GM10248 (cell line): ENCODE measurements around the gene STON2.

Experiments used
- CTCF ChIA-PET: fragments of 300-600 bp; sonication (Branson Sonifier 250); formaldehyde crosslinking; extraction: SDS; loops from one replicate; lab custom pipeline; 2021; ENCODE audit warnings: antibody characterized with exemption; lab: Yijun Ruan, JAX
- POLR2A ChIA-PET: fragments of 350-650 bp; sonication (Branson Sonifier 250); formaldehyde crosslinking; extraction: SDS; loops from one replicate; lab custom pipeline; 2020; ENCODE audit warnings: antibody characterized with exemption; lab: Yijun Ruan, JAX
- DNase-seq: peaks from one replicate; pipeline ENCODE4 v3.0.0; 2012; ENCODE audit errors: extremely low spot score
- CTCF ChIP-seq: IDR thresholded peaks from 2 replicates; pipeline ENCODE4 v1.5.1; 2012; ENCODE audit warnings: mild to moderate bottlenecking, low read depth; ENCODE audit errors: extremely low read depth, missing control alignments, control extremely low read depth

Gene STON2

DNA sequence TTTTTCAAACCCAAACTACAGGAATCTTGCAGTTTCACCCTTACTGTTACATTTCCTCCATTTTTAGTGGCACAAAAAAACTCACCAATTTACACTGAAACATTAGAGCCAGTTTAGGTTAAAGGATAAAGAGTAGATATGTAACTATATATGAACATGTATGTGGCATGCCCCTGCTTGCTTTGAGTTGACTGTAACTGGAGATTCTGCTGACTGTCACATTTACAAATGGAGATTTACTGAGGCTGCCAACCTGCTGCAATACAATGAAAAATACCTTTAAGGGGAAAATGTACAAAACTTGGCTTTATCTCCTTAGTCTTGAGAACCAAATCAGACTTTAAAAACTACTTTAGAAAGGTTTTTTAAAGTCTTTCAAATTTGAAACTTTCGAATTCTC, 28.3 kb downstream of the STON2 start:
- no peak for TF ChIP-seq CTCF

GRCh38 chr14:81367563-81367962, 32.6 kb downstream of the STON2 start:
- no peak for TF ChIP-seq CTCF
- DNase-seq, result no peak
- CTCF ChIA-PET, result interaction anchor here (1.0 kb wide), 1 partner anchor 19 kb away, joined by 3 read pairs; no protein-coding TSS in a partner anchor
- POLR2A ChIA-PET, result no interaction called here

More for the DNA sequence above, 28.3 kb downstream of the STON2 start:
- POLR2A ChIA-PET, result no interaction called here
- DNase-seq, result no peak
- CTCF ChIA-PET, result no interaction called here

DNA sequence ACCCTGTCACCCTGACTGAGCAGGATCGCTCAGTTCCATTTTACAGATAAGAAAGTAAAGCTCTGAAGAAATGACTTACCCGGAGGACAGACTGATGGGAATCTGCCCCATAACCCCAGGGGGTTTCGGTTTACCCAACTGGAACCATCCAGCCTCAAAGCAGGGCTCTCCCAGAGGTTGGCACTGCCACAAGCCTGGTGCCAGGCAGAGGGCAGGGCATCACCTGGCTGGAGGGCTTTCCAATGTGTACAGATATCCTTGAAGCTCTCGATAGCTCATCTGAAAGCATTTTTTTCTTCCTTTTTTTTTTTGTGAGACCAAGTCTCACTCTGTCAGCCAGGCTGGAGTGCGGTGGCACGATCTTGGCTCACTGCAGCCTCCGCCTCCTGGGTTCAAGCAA, 33.2 kb downstream of the STON2 start:
- DNase-seq, result no peak
- no peak for TF ChIP-seq CTCF
- CTCF ChIA-PET, result no interaction called here
- POLR2A ChIA-PET, result no interaction called here

DNA sequence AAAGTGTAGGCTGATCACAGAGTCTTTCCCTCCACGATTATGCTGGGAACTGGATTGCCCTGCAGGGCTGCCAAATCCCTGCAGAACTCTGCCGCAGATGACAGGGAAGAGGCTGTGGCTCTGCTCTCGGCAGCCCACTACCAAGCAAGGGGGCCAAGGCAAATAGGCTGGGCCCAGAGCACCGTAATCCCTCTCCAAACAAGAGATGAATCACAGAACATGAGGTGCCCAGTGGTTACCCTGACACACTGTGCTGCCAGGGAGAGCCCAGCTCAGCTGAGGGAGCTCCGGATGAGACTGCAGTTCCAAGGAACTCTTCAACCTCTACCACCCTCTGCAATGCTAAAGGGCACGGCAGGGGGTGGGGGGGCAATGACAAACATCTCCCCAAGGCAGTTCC, 33.9 kb downstream of the STON2 start:
- POLR2A ChIA-PET, result no interaction called here
- CTCF ChIA-PET, result no interaction called here
- no peak for DNase-seq
- TF ChIP-seq CTCF, result no peak

DNA sequence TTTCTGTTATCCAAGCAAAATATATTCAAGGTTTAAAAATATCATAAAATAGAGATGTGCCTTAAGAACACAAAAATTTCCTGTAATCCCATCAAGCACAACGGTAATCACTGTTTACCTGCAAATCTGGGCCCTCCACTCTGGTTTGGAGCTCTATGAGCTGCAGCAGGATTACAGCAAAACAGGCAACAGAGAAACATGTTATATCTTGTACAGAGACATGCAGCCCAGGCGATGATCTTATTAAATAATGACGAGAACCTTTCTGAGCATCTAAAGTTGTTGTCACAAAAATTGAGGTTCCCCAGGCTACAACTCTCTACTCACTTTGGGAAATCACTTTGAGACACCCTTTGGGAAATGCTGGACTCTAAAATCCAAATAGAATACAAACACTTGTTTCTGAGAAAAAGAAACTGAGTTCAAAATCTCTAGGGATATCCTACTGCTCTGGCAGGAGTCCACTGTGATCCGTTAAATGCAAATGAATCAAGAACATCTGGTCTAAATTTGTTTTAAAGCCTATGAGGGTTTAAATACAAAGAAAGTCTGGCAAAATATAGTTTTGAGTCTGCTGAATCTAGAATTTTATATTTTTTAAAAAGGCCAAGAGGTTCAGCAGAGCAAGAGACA, 36.3 kb downstream of the STON2 start:
- ChIA-PET CTCF (no interaction called here), POLR2A (no interaction called here)
- TF ChIP-seq CTCF, result no peak
- no peak for DNase-seq

DNA sequence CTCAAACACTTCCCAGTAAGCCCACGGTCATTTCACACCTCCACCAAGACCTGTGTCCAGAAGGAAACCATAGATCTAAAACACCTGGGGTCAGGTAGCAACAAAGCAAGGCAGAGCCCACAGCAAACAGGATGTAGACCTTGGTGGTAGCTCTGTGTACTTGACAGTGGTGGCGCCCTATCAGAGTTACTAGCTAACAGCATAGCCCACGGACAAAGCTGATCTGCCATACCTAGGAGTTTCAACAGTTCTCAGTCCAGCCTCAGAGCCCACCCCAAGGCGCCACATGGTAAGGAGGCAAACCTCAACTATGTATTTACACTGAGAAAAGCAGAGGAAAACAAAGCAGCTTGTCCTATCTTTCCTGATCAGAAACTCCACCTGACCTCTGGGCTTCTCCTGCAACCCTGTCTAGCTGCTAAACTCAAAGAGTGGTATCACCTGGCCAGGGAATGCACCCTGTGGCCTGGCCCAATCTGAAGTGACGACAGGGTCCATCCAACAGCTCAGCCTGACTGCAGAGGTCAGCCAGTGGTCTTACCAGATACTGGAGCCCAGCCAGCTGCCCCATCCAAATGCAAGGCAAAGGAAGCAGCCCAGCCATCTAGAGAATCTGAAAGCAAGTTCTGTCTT, 46.3 kb downstream of the STON2 start:
- CTCF ChIA-PET, result interaction anchor here (1.5 kb wide), 1 partner anchor 99 kb away, joined by 3 read pairs; no protein-coding TSS in a partner anchor
- POLR2A ChIA-PET, result no interaction called here
- no peak for DNase-seq
- TF ChIP-seq CTCF, result no peak

- TF ChIP-seq CTCF, result no peak
- DNase-seq, result no peak
- POLR2A ChIA-PET, result no interaction called here
- CTCF ChIA-PET, result no interaction called here
Observed at GRCh38 chr14:81352413-81352812, 47.7 kb downstream of the STON2 start.
